ENCODE results near the gene KSR1. TPM values are rescaled to one million over a fixed set of nuclear protein-coding genes. Genes with fewer than 3 reads are reported as not detected.
"Not testable (repeated sequence)": the region's sequence is repeated elsewhere in the genome, so short reads cannot be mapped to it uniquely, and the experiment has no call there.

KSR1 gene
- total and polyA plus RNA-seq, 2 donors (not counting 1 experiment from before 2014, with no cell fraction given), result 5.3 to 10.1 TPM

DNA sequence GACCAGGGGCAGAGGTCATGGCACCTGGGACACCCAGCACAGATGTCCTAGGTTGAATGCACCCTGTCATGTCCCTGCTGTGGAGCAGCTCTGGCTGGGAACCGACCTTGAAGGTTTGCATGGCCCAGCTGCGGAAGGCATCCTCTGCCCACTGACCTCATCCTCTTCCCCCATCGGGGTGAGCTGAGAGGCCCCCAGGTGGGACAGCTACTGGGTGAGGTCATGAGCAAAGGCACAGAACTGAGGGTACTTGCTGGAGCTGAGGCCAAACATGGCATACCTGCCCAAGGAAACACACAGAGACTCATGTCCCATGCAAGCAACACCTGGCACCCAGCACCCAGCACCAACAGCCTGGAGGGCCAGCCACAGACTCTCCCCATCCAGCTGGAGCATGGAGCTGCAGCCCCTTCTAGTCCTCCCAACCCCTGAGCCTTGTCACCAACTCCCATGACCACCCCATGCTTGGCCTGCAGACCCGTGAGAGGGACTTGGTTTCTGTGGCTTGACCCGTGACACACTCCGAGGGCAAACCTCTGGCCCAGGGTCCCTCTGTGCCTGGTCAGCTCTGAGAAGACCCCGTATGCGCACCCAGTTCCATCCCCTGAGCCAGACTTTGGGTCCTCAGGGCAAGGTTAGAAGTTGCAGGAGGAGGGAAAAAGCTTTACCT, 207.8 kb downstream of the KSR1 start:
- Histone ChIP-seq H3K4me3 (replicated peaks in 1 of 4; ENCODE audit: control extremely low read depth in 1 of 4, insufficient read depth in 1 of 4, low read depth in 3 of 4, low read length in 4 of 4) (no peak overlapping the region), H3K27me3 (ENCODE audit: control insufficient read depth, insufficient read depth, low read length) (no peaks in the 10 kb centered on the region), H2AFZ (ENCODE audit: low read length) (no peak overlapping the region), H3K36me3 (ENCODE audit: control insufficient read depth, insufficient read depth, low read length) (no peaks in the 10 kb centered on the region), H3K79me2 (ENCODE audit: control insufficient read depth, insufficient read depth, low read length) (no peaks in the 10 kb centered on the region), H3K9me3 (ENCODE audit: control insufficient read depth, insufficient read depth, low read depth, low read length) (no peaks in the 10 kb centered on the region), H3K27ac (ENCODE audit: insufficient read depth, low read length) (no peak overlapping the region), H4K20me1 (ENCODE audit: control insufficient read depth, extremely low read depth, insufficient read depth, low read length) (no peaks in the 10 kb centered on the region), H3K9ac (ENCODE audit: insufficient read depth, low read length) (no peak overlapping the region), H3K4me2 (ENCODE audit: extremely low read depth, insufficient read depth, low read length) (no peak overlapping the region), H3K4me1 (ENCODE audit: control insufficient read depth, extremely low read depth, insufficient read depth, low read length) (no peaks in the 10 kb centered on the region)
- TF ChIP-seq CTCF (conservative IDR thresholded peaks at IDR 0.05 in 1 of 2, IDR thresholded peaks at IDR 0.05 in 1 of 2; ENCODE audit: low read depth in 1 of 2, low read length in 2 of 2) (no peak), EZH2 (IDR thresholded peaks at IDR 0.05; ENCODE audit: low read length, missing control alignments) (no peak)
- no peak for DNase-seq (ENCODE audit: low read depth in 2 of 2)

- H3K36me3 ChIP-seq (ENCODE audit: control insufficient read depth, insufficient read depth, low read length), result no peaks in the 10 kb centered on the region
- no peaks in the 10 kb centered on the region for H3K4me1 ChIP-seq (ENCODE audit: control insufficient read depth, extremely low read depth, insufficient read depth, low read length)
- H3K27me3 ChIP-seq (ENCODE audit: control insufficient read depth, insufficient read depth, low read length), result no peaks in the 10 kb centered on the region
- TF ChIP-seq CTCF (conservative IDR thresholded peaks at IDR 0.05 in 1 of 2, IDR thresholded peaks at IDR 0.05 in 1 of 2; ENCODE audit: low read depth in 1 of 2, low read length in 2 of 2), result no peak
- no peak for TF ChIP-seq EZH2 (IDR thresholded peaks at IDR 0.05; ENCODE audit: low read length, missing control alignments)
- no peak overlapping the region for H2AFZ ChIP-seq (ENCODE audit: low read length)
- H3K9me3 ChIP-seq (ENCODE audit: control insufficient read depth, insufficient read depth, low read depth, low read length), result no peaks in the 10 kb centered on the region
- H3K27ac ChIP-seq (ENCODE audit: insufficient read depth, low read length), result no peak overlapping the region
- no peaks in the 10 kb centered on the region for H4K20me1 ChIP-seq (ENCODE audit: control insufficient read depth, extremely low read depth, insufficient read depth, low read length)
- no peaks in the 10 kb centered on the region for H3K79me2 ChIP-seq (ENCODE audit: control insufficient read depth, insufficient read depth, low read length)
- no peak overlapping the region for H3K9ac ChIP-seq (ENCODE audit: insufficient read depth, low read length)
- H3K4me3 ChIP-seq (replicated peaks in 1 of 4; ENCODE audit: control extremely low read depth in 1 of 4, insufficient read depth in 1 of 4, low read depth in 3 of 4, low read length in 4 of 4), result no peak overlapping the region
- no peak overlapping the region for H3K4me2 ChIP-seq (ENCODE audit: extremely low read depth, insufficient read depth, low read length)
- DNase-seq (ENCODE audit: low read depth in 2 of 2), result no peak
Observed at GRCh38 chr17:27664606-27664965, 208.3 kb downstream of the KSR1 start.

DNA sequence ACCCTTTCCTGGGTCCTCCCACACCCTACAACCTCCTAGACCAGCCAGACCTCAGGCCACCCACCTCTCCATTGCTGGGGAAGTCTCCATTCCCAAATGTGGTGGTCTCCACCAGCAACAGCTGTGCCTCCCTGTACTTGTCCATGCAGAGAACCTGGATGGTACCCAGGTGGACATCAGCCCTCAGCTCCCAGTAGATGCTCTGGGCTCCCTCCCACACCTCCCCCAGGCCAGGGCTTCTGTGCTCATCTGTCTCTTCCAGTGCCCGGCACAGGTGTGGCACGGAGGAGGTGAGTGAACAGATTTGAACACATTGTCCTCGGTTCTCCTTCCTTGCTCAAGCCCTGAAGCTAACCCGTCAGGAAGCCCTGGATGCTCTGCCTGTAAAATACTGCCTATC, 209.3 kb downstream of the KSR1 start:
- no peaks in the 10 kb centered on the region for H3K9me3 ChIP-seq (ENCODE audit: control insufficient read depth, insufficient read depth, low read depth, low read length)
- no peak overlapping the region for H2AFZ ChIP-seq (ENCODE audit: low read length)
- no peaks in the 10 kb centered on the region for H3K27me3 ChIP-seq (ENCODE audit: control insufficient read depth, insufficient read depth, low read length)
- H3K36me3 ChIP-seq (ENCODE audit: control insufficient read depth, insufficient read depth, low read length), result no peaks in the 10 kb centered on the region
- H3K4me2 ChIP-seq (ENCODE audit: extremely low read depth, insufficient read depth, low read length), result no peak overlapping the region
- no peak overlapping the region for H3K27ac ChIP-seq (ENCODE audit: insufficient read depth, low read length)
- no peaks in the 10 kb centered on the region for H3K79me2 ChIP-seq (ENCODE audit: control insufficient read depth, insufficient read depth, low read length)
- H3K9ac ChIP-seq (ENCODE audit: insufficient read depth, low read length), result no peak overlapping the region
- no peak for DNase-seq (ENCODE audit: low read depth in 2 of 2)
- H3K4me3 ChIP-seq (replicated peaks in 1 of 4; ENCODE audit: control extremely low read depth in 1 of 4, insufficient read depth in 1 of 4, low read depth in 3 of 4, low read length in 4 of 4), result no peak overlapping the region
- TF ChIP-seq EZH2 (IDR thresholded peaks at IDR 0.05; ENCODE audit: low read length, missing control alignments) (no peak), CTCF (conservative IDR thresholded peaks at IDR 0.05 in 1 of 2, IDR thresholded peaks at IDR 0.05 in 1 of 2; ENCODE audit: low read depth in 1 of 2, low read length in 2 of 2) (no peak)
- no peaks in the 10 kb centered on the region for H4K20me1 ChIP-seq (ENCODE audit: control insufficient read depth, extremely low read depth, insufficient read depth, low read length)
- H3K4me1 ChIP-seq (ENCODE audit: control insufficient read depth, extremely low read depth, insufficient read depth, low read length), result no peaks in the 10 kb centered on the region

DNA sequence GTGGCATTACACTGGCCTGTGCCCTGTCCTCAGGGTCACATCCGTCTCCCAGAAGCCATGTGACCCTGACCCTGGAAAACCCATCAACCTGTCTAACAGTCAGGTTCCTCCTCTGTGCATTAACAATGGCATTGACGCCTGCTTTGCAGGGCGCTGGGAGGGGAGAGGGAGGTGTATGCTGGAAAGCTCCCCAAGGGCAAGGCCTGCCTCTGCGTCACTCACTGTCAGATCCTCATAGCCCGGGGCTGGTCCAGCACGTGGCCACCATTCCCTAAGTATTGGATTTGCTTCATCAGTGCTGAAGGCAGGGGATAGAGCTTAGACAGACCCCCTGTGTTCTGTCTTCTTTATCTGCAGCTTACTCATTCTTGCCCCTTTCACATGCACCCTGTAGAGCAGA, 210.0 kb downstream of the KSR1 start:
- H3K4me3 ChIP-seq (replicated peaks in 1 of 4; ENCODE audit: control extremely low read depth in 1 of 4, insufficient read depth in 1 of 4, low read depth in 3 of 4, low read length in 4 of 4); H3K27me3 ChIP-seq (ENCODE audit: control insufficient read depth, insufficient read depth, low read length); H2AFZ ChIP-seq (ENCODE audit: low read length); H3K79me2 ChIP-seq (ENCODE audit: control insufficient read depth, insufficient read depth, low read length); H3K9me3 ChIP-seq (ENCODE audit: control insufficient read depth, insufficient read depth, low read depth, low read length); H3K9ac ChIP-seq (ENCODE audit: insufficient read depth, low read length); H3K4me2 ChIP-seq (ENCODE audit: extremely low read depth, insufficient read depth, low read length); H3K27ac ChIP-seq (ENCODE audit: insufficient read depth, low read length); H3K36me3 ChIP-seq (ENCODE audit: control insufficient read depth, insufficient read depth, low read length); H3K4me1 ChIP-seq (ENCODE audit: control insufficient read depth, extremely low read depth, insufficient read depth, low read length); DNase-seq (ENCODE audit: low read depth in 2 of 2); H4K20me1 ChIP-seq (ENCODE audit: control insufficient read depth, extremely low read depth, insufficient read depth, low read length): not testable (repeated sequence)
